Colonic mucosa (tissue), 4 donors: ENCODE measurements around the gene RFC3. TPM values are rescaled to one million over a fixed set of nuclear protein-coding genes. Genes with fewer than 3 reads are reported as not detected.

Source experiments
- DNase-seq: peaks from one replicate; pipeline ENCODE4 v3.0.0-alpha.2; 2020
- H3K27ac ChIP-seq: fragments of 200-600 bp; one replicate; pipeline ENCODE4 v1.8.0; 2021
- H3K27me3 ChIP-seq: fragments of 200-600 bp; one replicate; pipeline ENCODE4 v1.8.0; 2021
- H3K36me3 ChIP-seq: fragments of 200-600 bp; one replicate; pipeline ENCODE4 v1.8.0; 2021
- H3K4me1 ChIP-seq: fragments of 200-600 bp; one replicate; pipeline ENCODE4 v1.8.0; 2021; ENCODE audit warnings: mild to moderate bottlenecking
- H3K4me3 ChIP-seq: fragments of 200-600 bp; one replicate; pipeline ENCODE4 v1.8.0; 2021
- H3K9ac ChIP-seq, 2 donors: one replicate each; pipeline ENCODE4 v1.7.0; 2013; ENCODE audit warnings: control low read depth in 2 of 2, low read depth in 2 of 2, low read length in 2 of 2
- H3K9me3 ChIP-seq: fragments of 200-600 bp; one replicate; pipeline ENCODE4 v1.8.0; 2021
- intact Hi-C: fragments of 100-400 bp; cut with DNase I; formaldehyde crosslinking; loops from one replicate; pipeline ENCODE4 v1.14.1; 2022
- total RNA-seq, 2 donors: library from RNA; stranded (reverse); fragmentation: NEBNext Ultra II Directional in 1 of 2; extraction: Animal tissue kit (Norgen Biotek cat#: 25700) in 1 of 2; gene quantifications; one replicate each; pipeline ENCODE4 v1.2.1, GENCODE V29; 2021
- TF ChIP-seq, protein P1 (sequence below): fragments of 200-600 bp; IDR thresholded peaks from one replicate; pipeline ENCODE4 v1.8.0; 2022; ENCODE audit warnings: antibody characterized with exemption, mild to moderate bottlenecking
- donor health status: healthy.
- donor health status: DM: no; HTN: no; CAD: no.
- donor health status: DM: no; HTN: no; CAD: no.

RFC3 gene
- total RNA-seq, 2 donors from 2014 or later = 5.9 to 21.6 TPM

DNA sequence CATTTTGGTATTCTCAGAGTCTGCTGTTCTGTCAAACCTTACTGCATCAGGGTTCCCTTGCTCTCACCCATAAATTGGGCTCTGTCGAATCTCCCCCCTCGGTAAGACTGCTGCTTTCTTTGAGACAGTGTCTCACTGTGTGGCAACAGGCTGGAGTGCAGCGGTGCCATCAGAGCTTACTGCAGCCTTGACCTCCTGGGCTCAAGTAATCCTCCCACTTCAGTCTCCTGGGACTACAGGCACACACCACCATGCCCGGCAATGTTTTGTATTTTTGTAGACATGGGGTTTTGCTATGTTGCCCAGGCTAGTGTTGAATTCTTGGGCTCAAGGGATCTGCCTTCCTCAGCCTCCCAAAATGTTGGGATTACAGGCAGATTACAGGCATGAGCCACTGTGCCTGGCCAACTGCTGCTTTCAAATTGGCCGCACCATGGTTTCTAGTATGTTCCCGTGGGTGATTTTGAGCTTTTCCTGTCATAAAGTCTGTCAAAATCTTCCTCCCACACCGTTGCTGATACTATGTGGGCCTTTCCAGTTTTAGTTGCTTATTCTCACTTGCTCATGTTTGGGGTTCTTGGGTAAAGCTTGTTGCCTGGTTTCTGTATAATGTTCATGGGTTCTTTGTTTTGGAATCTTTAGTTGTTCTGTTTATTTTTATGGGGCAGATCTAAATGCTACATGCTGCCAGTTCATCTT lies 10.6 kb downstream of the RFC3 start:
- H3K9ac ChIP-seq = no peak overlapping the region
- no peaks in the 10 kb centered on the region for H3K9me3 ChIP-seq
- H3K36me3 ChIP-seq = no peaks in the 10 kb centered on the region
- H3K4me3 ChIP-seq = no peak overlapping the region
- H3K27me3 ChIP-seq = no peaks in the 10 kb centered on the region
- no peak overlapping the region for H3K27ac ChIP-seq
- DNase-seq = no peak
- TF ChIP-seq, protein P1, sequence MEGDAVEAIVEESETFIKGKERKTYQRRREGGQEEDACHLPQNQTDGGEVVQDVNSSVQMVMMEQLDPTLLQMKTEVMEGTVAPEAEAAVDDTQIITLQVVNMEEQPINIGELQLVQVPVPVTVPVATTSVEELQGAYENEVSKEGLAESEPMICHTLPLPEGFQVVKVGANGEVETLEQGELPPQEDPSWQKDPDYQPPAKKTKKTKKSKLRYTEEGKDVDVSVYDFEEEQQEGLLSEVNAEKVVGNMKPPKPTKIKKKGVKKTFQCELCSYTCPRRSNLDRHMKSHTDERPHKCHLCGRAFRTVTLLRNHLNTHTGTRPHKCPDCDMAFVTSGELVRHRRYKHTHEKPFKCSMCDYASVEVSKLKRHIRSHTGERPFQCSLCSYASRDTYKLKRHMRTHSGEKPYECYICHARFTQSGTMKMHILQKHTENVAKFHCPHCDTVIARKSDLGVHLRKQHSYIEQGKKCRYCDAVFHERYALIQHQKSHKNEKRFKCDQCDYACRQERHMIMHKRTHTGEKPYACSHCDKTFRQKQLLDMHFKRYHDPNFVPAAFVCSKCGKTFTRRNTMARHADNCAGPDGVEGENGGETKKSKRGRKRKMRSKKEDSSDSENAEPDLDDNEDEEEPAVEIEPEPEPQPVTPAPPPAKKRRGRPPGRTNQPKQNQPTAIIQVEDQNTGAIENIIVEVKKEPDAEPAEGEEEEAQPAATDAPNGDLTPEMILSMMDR = no peak
- intact Hi-C loops = no loop called here
- H3K4me1 ChIP-seq = no peaks in the 10 kb centered on the region

DNA sequence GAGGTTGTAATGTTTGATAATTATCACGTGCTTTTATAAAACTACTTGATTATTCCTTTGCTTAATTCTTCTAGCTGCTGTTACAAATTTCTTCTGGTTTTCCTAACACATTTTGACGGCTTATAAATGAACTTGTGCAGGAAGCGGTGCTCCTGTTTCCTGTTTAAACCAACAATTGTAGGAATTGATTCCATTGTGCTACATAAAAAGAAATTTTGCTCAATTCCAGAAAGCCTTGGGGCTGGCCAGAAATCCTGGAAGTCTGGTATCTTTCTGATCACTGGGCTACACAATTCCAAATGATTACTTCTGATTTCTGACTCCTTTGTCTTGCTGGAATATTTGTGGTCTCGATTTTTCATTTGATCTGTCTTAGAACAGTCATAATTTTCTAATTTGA lies 14.9 kb downstream of the RFC3 start:
- H3K9ac ChIP-seq = no peak overlapping the region
- no peak for DNase-seq
- no peaks in the 10 kb centered on the region for H3K9me3 ChIP-seq
- H3K27me3 ChIP-seq = no peaks in the 10 kb centered on the region
- intact Hi-C loops = no loop called here
- no peaks in the 10 kb centered on the region for H3K36me3 ChIP-seq
- H3K27ac ChIP-seq = no peak overlapping the region
- no peaks in the 10 kb centered on the region for H3K4me1 ChIP-seq
- no peak overlapping the region for H3K4me3 ChIP-seq
- TF ChIP-seq, protein P1 = no peak

GRCh38 chr13:33838647-33839046 lies 20.7 kb downstream of the RFC3 start:
- intact Hi-C loops = no loop called here
- Histone ChIP-seq H3K9ac (no peak overlapping the region), H3K4me3 (no peak overlapping the region), H3K27me3 (no peaks in the 10 kb centered on the region), H3K27ac (no peak overlapping the region), H3K36me3 (no peaks in the 10 kb centered on the region), H3K9me3 (no peaks in the 10 kb centered on the region), H3K4me1 (no peaks in the 10 kb centered on the region)
- no peak for DNase-seq
- TF ChIP-seq, protein P1 = no peak

DNA sequence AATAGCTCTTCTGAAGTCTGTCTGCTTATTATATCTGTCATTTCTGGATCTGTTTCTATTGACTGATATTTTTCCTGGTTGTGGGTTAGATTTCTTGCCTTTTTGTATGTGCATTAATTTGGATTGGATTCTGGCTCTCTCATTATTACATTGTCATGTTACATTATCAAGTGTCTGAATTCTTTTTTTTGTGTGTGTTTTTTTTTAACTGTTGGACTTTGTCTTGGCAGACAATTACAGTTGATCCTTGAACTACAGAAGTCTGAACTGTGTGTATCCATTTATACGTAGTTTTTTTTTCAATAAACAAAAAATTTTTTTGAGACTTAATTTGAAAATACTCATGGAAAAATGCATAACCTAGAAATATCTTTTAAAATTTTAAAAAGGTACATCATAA lies 22.5 kb downstream of the RFC3 start:
- H3K27me3 ChIP-seq = no peaks in the 10 kb centered on the region
- H3K36me3 ChIP-seq = no peaks in the 10 kb centered on the region
- no peaks in the 10 kb centered on the region for H3K9me3 ChIP-seq
- no peak for DNase-seq
- intact Hi-C loops = no loop called here
- H3K9ac ChIP-seq = no peak overlapping the region
- TF ChIP-seq, protein P1 = no peak
- H3K27ac ChIP-seq = no peak overlapping the region
- H3K4me3 ChIP-seq = no peak overlapping the region
- no peaks in the 10 kb centered on the region for H3K4me1 ChIP-seq

DNA sequence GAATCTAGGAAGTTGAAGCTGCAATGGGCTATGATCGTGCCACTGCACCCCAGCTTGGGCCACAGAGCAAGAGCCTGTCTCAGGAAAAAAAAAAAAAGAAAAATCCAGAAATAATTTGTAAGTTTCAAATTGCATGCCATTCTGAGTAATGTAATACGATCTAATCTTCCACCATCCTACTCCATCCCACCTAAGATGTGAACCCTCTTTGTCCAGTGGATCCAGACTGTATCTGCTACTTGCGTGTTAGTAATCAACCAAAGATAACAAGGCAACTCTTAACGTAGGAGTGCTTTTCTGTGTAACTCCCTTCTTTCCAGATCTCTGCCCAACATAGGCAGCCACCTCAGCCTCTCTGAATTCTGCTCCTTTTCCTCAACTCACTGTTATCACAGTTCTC lies 24.3 kb downstream of the RFC3 start:
- Histone ChIP-seq H3K36me3 (no peaks in the 10 kb centered on the region), H3K27ac (no peak overlapping the region), H3K9me3 (no peaks in the 10 kb centered on the region), H3K27me3 (no peaks in the 10 kb centered on the region), H3K4me3 (no peak overlapping the region), H3K9ac (no peak overlapping the region), H3K4me1 (no peaks in the 10 kb centered on the region)
- intact Hi-C loops = no loop called here
- DNase-seq = no peak
- TF ChIP-seq, protein P1 = no peak
